GM21360 (cell line): ENCODE results near the gene XPNPEP1.

Source experiments
- ATAC-seq: cut with Tn5 transposase; IDR thresholded peaks from one replicate; pipeline ENCODE4 v1.9.1; 2021; ENCODE audit warnings: mild to moderate bottlenecking, moderate library complexity; ENCODE audit not compliant: unreplicated experiment

The XPNPEP1 gene

GRCh38 chr10:109820620-109821405 is 102.5 kb downstream of the XPNPEP1 start:
- ATAC-seq: no peak

DNA sequence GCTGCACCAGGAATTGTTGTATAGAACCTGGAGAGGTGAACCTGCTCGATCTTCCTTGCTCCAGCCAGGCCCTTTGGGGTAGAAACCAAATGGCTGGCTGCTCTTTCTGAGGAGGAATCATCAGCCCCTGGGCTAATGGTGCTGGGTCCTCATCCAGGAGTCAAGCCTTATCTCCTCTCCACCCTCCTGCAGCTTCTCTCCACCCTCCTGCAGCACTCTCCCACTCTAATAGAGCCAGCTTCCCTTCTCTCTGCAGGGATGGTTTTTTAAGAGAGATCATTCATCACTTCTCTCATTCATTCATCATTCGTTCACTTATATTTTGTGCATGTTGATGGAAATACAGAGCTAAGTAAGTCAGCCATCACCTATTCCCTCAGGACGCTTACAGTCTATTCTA is 103.5 kb downstream of the XPNPEP1 start:
- ATAC-seq: no peak
